Neural cell (in vitro differentiated cells): Measurements from ENCODE around the gene SLCO1B3.

Experiments used
- EP300 ChIP-seq: fragments of 450-650 bp; conservative IDR thresholded peaks from 2 replicates; pipeline ENCODE4 v1.6.1; 2014; ENCODE audit warnings: antibody characterized with exemption, mild to moderate bottlenecking, moderate library complexity; ENCODE audit not compliant: poor library complexity, severe bottlenecking
- EZH2 ChIP-seq: fragments of 200-600, 300-800 bp; shearing (Covaris generic), sonication (generic); IDR thresholded peaks from 2 replicates; pipeline ENCODE4 v1.6.1; 2014; ENCODE audit warnings: antibody characterized with exemption, low read length, borderline replicate concordance, mild to moderate bottlenecking; ENCODE audit not compliant: insufficient read depth, poor library complexity, severe bottlenecking
- POLR2AphosphoS5 ChIP-seq: IDR thresholded peaks from 2 replicates; pipeline ENCODE4 v1.6.1; 2012
- TF ChIP-seq, protein P1 (sequence below): fragments of 450-650 bp; IDR thresholded peaks from 2 replicates; pipeline ENCODE4 v1.5.1; 2014; ENCODE audit warnings: antibody characterized with exemption, mild to moderate bottlenecking, moderate library complexity; ENCODE audit not compliant: poor library complexity, severe bottlenecking

DNA sequence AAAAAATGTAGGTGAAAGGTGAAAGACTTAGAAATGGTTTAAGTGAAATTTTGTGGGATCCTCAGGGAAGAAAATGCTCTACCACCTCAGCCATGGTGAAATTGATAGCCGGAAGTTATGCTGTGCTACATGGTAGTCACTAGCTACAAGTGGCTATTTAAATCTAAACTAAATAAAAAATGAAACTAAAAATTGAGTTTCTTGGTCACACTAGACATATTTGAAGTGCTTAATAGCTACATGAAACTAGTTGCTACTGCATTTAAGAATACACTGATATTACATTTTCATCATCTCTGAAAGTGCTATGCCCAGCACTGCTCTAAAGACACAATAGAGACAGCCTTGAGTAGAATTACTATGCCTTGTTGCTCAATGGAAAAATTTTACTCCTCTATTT is 10.3 kb upstream of the SLCO1B3 start:
- TF ChIP-seq EP300 (no peak), EZH2 (no peak), POLR2AphosphoS5 (no peak)
- TF ChIP-seq, protein P1, sequence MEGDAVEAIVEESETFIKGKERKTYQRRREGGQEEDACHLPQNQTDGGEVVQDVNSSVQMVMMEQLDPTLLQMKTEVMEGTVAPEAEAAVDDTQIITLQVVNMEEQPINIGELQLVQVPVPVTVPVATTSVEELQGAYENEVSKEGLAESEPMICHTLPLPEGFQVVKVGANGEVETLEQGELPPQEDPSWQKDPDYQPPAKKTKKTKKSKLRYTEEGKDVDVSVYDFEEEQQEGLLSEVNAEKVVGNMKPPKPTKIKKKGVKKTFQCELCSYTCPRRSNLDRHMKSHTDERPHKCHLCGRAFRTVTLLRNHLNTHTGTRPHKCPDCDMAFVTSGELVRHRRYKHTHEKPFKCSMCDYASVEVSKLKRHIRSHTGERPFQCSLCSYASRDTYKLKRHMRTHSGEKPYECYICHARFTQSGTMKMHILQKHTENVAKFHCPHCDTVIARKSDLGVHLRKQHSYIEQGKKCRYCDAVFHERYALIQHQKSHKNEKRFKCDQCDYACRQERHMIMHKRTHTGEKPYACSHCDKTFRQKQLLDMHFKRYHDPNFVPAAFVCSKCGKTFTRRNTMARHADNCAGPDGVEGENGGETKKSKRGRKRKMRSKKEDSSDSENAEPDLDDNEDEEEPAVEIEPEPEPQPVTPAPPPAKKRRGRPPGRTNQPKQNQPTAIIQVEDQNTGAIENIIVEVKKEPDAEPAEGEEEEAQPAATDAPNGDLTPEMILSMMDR, result no peak
